GM12878 (cell line): ENCODE measurements around the gene LRRC14B. TPM values are rescaled to one million over a fixed set of nuclear protein-coding genes. Genes with fewer than 3 reads are reported as not detected.

Experiments used
- ATAC-seq: fragments of 200-7000 bp; cut with Tn5 transposase; 3 replicates; pipeline ENCODE4 v1.9.1; 2020; ENCODE audit warnings: mild to moderate bottlenecking, moderate library complexity
- BruUV-seq: library from RNA; stranded (reverse); fragments of 400-500 nt; replicated peaks from 2 replicates; lab custom pipeline; 2021; lab: Mats Ljungman, UMichigan
- CTCF ChIA-PET: fragments of 300-600 bp; sonication (Branson Sonifier 250); formaldehyde crosslinking; extraction: SDS; loops from one replicate; lab custom pipeline; 2021; ENCODE audit warnings: inconsistent platforms; lab: Yijun Ruan, JAX
- POLR2A ChIA-PET: fragments of 350-600 bp; formaldehyde crosslinking; extraction: SDS; loops from one replicate; lab custom pipeline; 2021; ENCODE audit warnings: inconsistent platforms; lab: Charles Lee
- RAD21 ChIA-PET: fragments of 300-600 bp; sonication (Branson Sonifier 250); formaldehyde crosslinking; loops from one replicate; lab custom pipeline; 2023; ENCODE audit warnings: antibody characterized with exemption; ENCODE audit not compliant: unreplicated experiment; lab: Charles Lee
- SMC1A ChIA-PET: fragments of 300-600 bp; sonication (Branson Sonifier 250); formaldehyde crosslinking; loops from one replicate; lab custom pipeline; 2023; ENCODE audit not compliant: unreplicated experiment, uncharacterized antibody; lab: Charles Lee
- DNase-seq: peaks from one replicate; pipeline ENCODE4 v3.0.0-alpha.2; 2011; ENCODE audit warnings: low read depth, low spot score
- FAIRE-seq: peaks from 3 replicates; lab custom pipeline; 2011; peaks lifted over from hg19 to GRCh38; lab: Jason Lieb, UNC
- H2AFZ ChIP-seq: 2 replicates; pipeline ENCODE4 v1.6.0; 2011; ENCODE audit warnings: low read depth, low read length, control low read depth; ENCODE audit not compliant: control insufficient read depth
- H3K27ac ChIP-seq: 2 replicates; pipeline ENCODE4 v1.5.1; 2011; ENCODE audit warnings: control low read depth; ENCODE audit not compliant: control insufficient read depth, insufficient read depth
- H3K27me3 ChIP-seq, 2 experiments: replicated peaks in 1 of 2; 2 replicates each; pipeline versions ENCODE4 v1.6.0 to v1.6.1; 2011; ENCODE audit warnings: low read length in 1 of 2; ENCODE audit not compliant: control insufficient read depth in 2 of 2, insufficient read depth in 2 of 2
- H3K36me3 ChIP-seq, 2 experiments: 2 replicates each; pipeline ENCODE4 v1.5.1; 2011; ENCODE audit warnings: low read length in 1 of 2; ENCODE audit not compliant: control insufficient read depth in 2 of 2, insufficient read depth in 2 of 2
- H3K4me1 ChIP-seq: 2 replicates; pipeline ENCODE4 v1.6.1; 2011; ENCODE audit warnings: mild to moderate bottlenecking, low read length, moderate library complexity, mixed read lengths; ENCODE audit not compliant: control insufficient read depth, insufficient read depth
- H3K4me2 ChIP-seq: 2 replicates; pipeline ENCODE4 v1.6.0; 2011; ENCODE audit warnings: control low read depth; ENCODE audit not compliant: control insufficient read depth, insufficient read depth
- H3K4me3 ChIP-seq: fragments of 200-600 bp; sonication (generic); 2 replicates; pipeline ENCODE4 v1.5.1; 2016
- H3K79me2 ChIP-seq: 2 replicates; pipeline ENCODE4 v1.6.0; 2011; ENCODE audit warnings: low read length; ENCODE audit not compliant: control insufficient read depth, insufficient read depth
- H3K9ac ChIP-seq: 2 replicates; pipeline ENCODE4 v1.8.0; 2011; ENCODE audit warnings: low read length, control low read depth, mixed read lengths; ENCODE audit not compliant: control insufficient read depth, insufficient read depth
- H3K9me3 ChIP-seq: replicated peaks from 3 replicates; pipeline ENCODE4 v1.5.1; 2011; ENCODE audit warnings: mild to moderate bottlenecking, low read length; ENCODE audit not compliant: control insufficient read depth, insufficient read depth
- H4K20me1 ChIP-seq: 2 replicates; pipeline ENCODE4 v1.6.0; 2011; ENCODE audit not compliant: control insufficient read depth, insufficient read depth
- ATF3 ChIP-seq: IDR thresholded peaks from 2 replicates; pipeline ENCODE4 v1.6.1; 2011; ENCODE audit warnings: low read depth, mild to moderate bottlenecking, low read length, moderate library complexity, borderline replicate concordance; ENCODE audit errors: extremely low read depth
- E2F4 ChIP-seq: IDR thresholded peaks from 2 replicates; pipeline ENCODE4 v1.6.1; 2012; ENCODE audit warnings: low read depth, low read length, improper control_type of control experiment
- ELK1 ChIP-seq: IDR thresholded peaks from 2 replicates; pipeline ENCODE4 v1.6.1; 2012; ENCODE audit warnings: low read depth, low read length, improper control_type of control experiment
- FOXM1 ChIP-seq: IDR thresholded peaks from 2 replicates; pipeline ENCODE4 v1.6.1; 2012; ENCODE audit warnings: low read depth, mild to moderate bottlenecking, inconsistent platforms, low read length, moderate library complexity
- IKZF2 ChIP-seq, 2 experiments: fragments of 450-650 bp; IDR thresholded peaks; 2 replicates each; pipeline ENCODE4 v1.6.1; 2017; ENCODE audit warnings: mild to moderate bottlenecking in 2 of 2, moderate library complexity in 2 of 2
- IRF3 ChIP-seq: fragments of 450-650 bp; IDR thresholded peaks from 2 replicates; pipeline ENCODE4 v1.6.1; 2014; ENCODE audit warnings: mild to moderate bottlenecking
- IRF4 ChIP-seq: IDR thresholded peaks from 2 replicates; pipeline ENCODE4 v1.6.1; 2011; ENCODE audit warnings: low read depth, low read length
- JUNB ChIP-seq: IDR thresholded peaks from 2 replicates; pipeline ENCODE4 v1.6.1; 2016; ENCODE audit warnings: antibody characterized with exemption, mild to moderate bottlenecking
- NR2C1 ChIP-seq: fragments of 450-650 bp; IDR thresholded peaks from 2 replicates; pipeline ENCODE4 v1.6.1; 2017; ENCODE audit warnings: antibody characterized with exemption, mild to moderate bottlenecking, moderate library complexity
- RELA ChIP-seq: fragments of 450-650 bp; IDR thresholded peaks from 2 replicates; pipeline ENCODE4 v1.8.0; 2014; ENCODE audit warnings: borderline replicate concordance; ENCODE audit not compliant: partially characterized antibody
- RELB ChIP-seq: fragments of 450-650 bp; IDR thresholded peaks from 2 replicates; pipeline ENCODE4 v1.6.1; 2017; ENCODE audit warnings: low read depth, mild to moderate bottlenecking, moderate library complexity
- SMAD1 ChIP-seq: fragments of 450-650 bp; IDR thresholded peaks from 2 replicates; pipeline ENCODE4 v1.6.1; 2018; ENCODE audit warnings: mild to moderate bottlenecking, low read depth; ENCODE audit not compliant: partially characterized antibody
- TBL1XR1 ChIP-seq: IDR thresholded peaks from 2 replicates; pipeline ENCODE4 v1.6.1; 2012; ENCODE audit warnings: low read depth, low read length, improper control_type of control experiment
- ZNF217 ChIP-seq: fragments of 450-650 bp; IDR thresholded peaks from 2 replicates; pipeline ENCODE4 v1.6.1; 2017; ENCODE audit warnings: antibody characterized with exemption, mild to moderate bottlenecking
- ZNF384 ChIP-seq: IDR thresholded peaks from 2 replicates; pipeline ENCODE4 v1.6.1; 2012; ENCODE audit warnings: low read depth, mild to moderate bottlenecking, low read length, improper control_type of control experiment, borderline replicate concordance
- ZSCAN29 ChIP-seq: fragments of 450-650 bp; IDR thresholded peaks from 2 replicates; pipeline ENCODE4 v1.6.1; 2017; ENCODE audit warnings: mild to moderate bottlenecking, moderate library complexity
- WGBS: methylation state at CpG from one replicate; pipeline ENCODE4 v1.1.6; 2016; ENCODE audit warnings: low lambda C conversion rate; ENCODE audit not compliant: insufficient replicate concordance, insufficient coverage; ENCODE audit errors: missing lambda C conversion rate; 5-methylcytosine and 5-hydroxymethylcytosine counted together
- in situ Hi-C: fragments of 300-500 bp; cut with MboI; formaldehyde crosslinking; loops from 9 replicates; pipeline ENCODE4 v1.14.3; 2018; ENCODE audit warnings: mixed read lengths
- intact Hi-C: fragments of 100-400 bp; cut with micrococcal nuclease; formaldehyde crosslinking; loops from one replicate; pipeline ENCODE4 v1.14.2; 2022; ENCODE audit not compliant: unreplicated experiment
- polyA plus RNA-seq, 11 experiments: library from polyadenylated mRNA; depleted of rRNA in 4 of 11; unstranded in 6 of 11; stranded (reverse) in 5 of 11; fragments of >200 nt; fragmentation: Nextera tagmentation in 4 of 11; fragmentation: Illumina TruSeq in 1 of 11; extraction: Ambion mirVana in 4 of 11; extraction: Trizol in 1 of 11; gene quantifications; 1 replicate in 1 of 11; 2 replicates in 10 of 11; pipeline versions ENCODE4 v1.2.1 to v1.2.3, GENCODE V29; 2011 to 2016; ENCODE audit warnings: inconsistent platforms in 2 of 11, missing spikeins in 2 of 11, low read depth in 1 of 11
- total RNA-seq, 4 experiments: library from RNA; depleted of rRNA in 3 of 4; stranded (reverse); fragments of >200 nt in 3 of 4; fragmentation: Illumina TruSeq in 1 of 4; extraction: Trizol in 1 of 4; gene quantifications; 2 replicates each; pipeline versions ENCODE4 v1.2.1 to v1.2.3, GENCODE V29; 2013 to 2021

LRRC14B gene
- total and polyA plus RNA-seq, 10 of the 15 experiments (the other 5 are each of a cell fraction or from before 2014, with no cell fraction given) = 0.06 to 0.31 (median 0.13) TPM; not detected in 5

- ATAC-seq = no peak
- no peak overlapping the region for H3K4me2 ChIP-seq
- TF ChIP-seq JUNB = no peak
- TF ChIP-seq IRF4 = no peak
- TF ChIP-seq IKZF2 (IDR thresholded peaks at IDR 0.05) = no peak
- no peak for TF ChIP-seq ZSCAN29
- TF ChIP-seq FOXM1 = no peak
- TF ChIP-seq NR2C1 = no peak
- TF ChIP-seq RELA = no peak
- TF ChIP-seq SMAD1 = no peak
- no peak for TF ChIP-seq ZNF217
- TF ChIP-seq ZNF384 = no peak
- no peak for TF ChIP-seq ATF3
- TF ChIP-seq ELK1 = no peak
- TF ChIP-seq E2F4 = no peak
- no peak for TF ChIP-seq IRF3
- TF ChIP-seq RELB = no peak
- no peak for TF ChIP-seq TBL1XR1
Observed at GRCh38 chr5:192970-193831, 1.9 kb downstream of the LRRC14B start.

More at GRCh38 chr5:192970-193831, 1.9 kb downstream of the LRRC14B start:
- Histone ChIP-seq H3K4me3 (no peak overlapping the region), H3K27ac (no peak overlapping the region), H3K4me1 (peaks cover 31% of the 10 kb centered on the region), H3K36me3 (no peaks in the 10 kb centered on the region), H4K20me1 (no peaks in the 10 kb centered on the region; the same call in 1 of the 2 replicates), H2AFZ (no peak overlapping the region), H3K9me3 (no peaks in the 10 kb centered on the region), H3K27me3 (no peaks in the 10 kb centered on the region), H3K9ac (no peak overlapping the region), H3K79me2 (no peaks in the 10 kb centered on the region)
- intact Hi-C loops (no loop called here), in situ Hi-C loops (no loop called here)
- BruUV-seq = no TSS peak
- ChIA-PET POLR2A (no interaction called here), RAD21 (no interaction called here), CTCF (no interaction called here), SMC1A (no interaction called here)
- WGBS = 60% methylated on average over 14 of the region's 17 CpGs
- DNase-seq (no peak), FAIRE-seq (no peak)
